Mucosa of descending colon (tissue), 3 donors: ENCODE measurements around the gene DPH6. TPM values are rescaled to one million over a fixed set of nuclear protein-coding genes. Genes with fewer than 3 reads are reported as not detected.
"Not testable (repeated sequence)": the region's sequence is repeated elsewhere in the genome, so short reads cannot be mapped to it uniquely, and the experiment has no call there.

Experiments
- ATAC-seq: fragments of 200-7000 bp; cut with Tn5 transposase; one replicate; pipeline ENCODE4 v1.9.1; 2020; ENCODE audit warnings: mild to moderate bottlenecking, moderate library complexity
- DNase-seq, 3 donors: peaks; one replicate each; pipeline ENCODE4 v3.0.0-alpha.2; 2020
- H3K36me3 ChIP-seq: fragments of 200-600 bp; one replicate; pipeline ENCODE4 v1.8.0; 2021; ENCODE audit warnings: low read depth, mild to moderate bottlenecking
- H3K4me1 ChIP-seq: fragments of 200-600 bp; one replicate; pipeline ENCODE4 v1.8.0; 2021; ENCODE audit warnings: low read depth, mild to moderate bottlenecking
- H3K4me3 ChIP-seq: fragments of 200-600 bp; one replicate; pipeline ENCODE4 v1.8.0; 2021; ENCODE audit warnings: mild to moderate bottlenecking
- H3K9me3 ChIP-seq: fragments of 200-600 bp; one replicate; pipeline ENCODE4 v1.8.0; 2021; ENCODE audit warnings: mild to moderate bottlenecking
- intact Hi-C, 2 donors: fragments of 100-400 bp; cut with DNase I in 1 of 2; cut with micrococcal nuclease in 1 of 2; formaldehyde crosslinking; loops; one replicate each; pipeline versions ENCODE4 v1.11.0 to v1.11.1; 2022; cut with DNase I, micrococcal nuclease
- long read RNA-seq, 2 donors: library from polyadenylated mRNA; unstranded; transcript quantifications; one replicate each; pipeline ENCODE4 v2.0.0, GENCODE V29; 2019 to 2021
- total RNA-seq, 3 donors: library from RNA; stranded (reverse); fragmentation: NEBNext Ultra II Directional in 2 of 3; extraction: Animal tissue kit (Norgen Biotek cat#: 25700) in 2 of 3; gene quantifications; one replicate each; pipeline versions ENCODE4 v1.2.1 to v1.2.4, GENCODE V29; 2021 to 2023
- TF ChIP-seq, protein P1 (sequence below): fragments of 200-600 bp; IDR thresholded peaks from one replicate; pipeline ENCODE4 v1.8.0; 2022; ENCODE audit warnings: antibody characterized with exemption, mild to moderate bottlenecking
- donor health status: DM: no; HTN: no; CAD: no; lungs with moderate emphysema.
- donor health status: DM: no; HTN: no; CAD: no.
- donor health status: DM: no; HTN: yes; CAD: no.

DPH6 gene, protein sequence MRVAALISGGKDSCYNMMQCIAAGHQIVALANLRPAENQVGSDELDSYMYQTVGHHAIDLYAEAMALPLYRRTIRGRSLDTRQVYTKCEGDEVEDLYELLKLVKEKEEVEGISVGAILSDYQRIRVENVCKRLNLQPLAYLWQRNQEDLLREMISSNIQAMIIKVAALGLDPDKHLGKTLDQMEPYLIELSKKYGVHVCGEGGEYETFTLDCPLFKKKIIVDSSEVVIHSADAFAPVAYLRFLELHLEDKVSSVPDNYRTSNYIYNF
- total RNA-seq = 10 to 100 TPM; 16.8 to 23.7 (median 21.2) TPM
- long read RNA-seq, donor 1, partial matches to known transcripts = 1 of 3 reads
- long read RNA-seq, donor 1, other reads (novel, unspliced or antisense) = 1 of 3 reads
- long read RNA-seq, donor 2, transcript DPH6-201 (9 exons, 2,099 nt) = major isoform, 5 of 16 reads
- long read RNA-seq, donor 2, partial matches to known transcripts = 3 of 16 reads
- long read RNA-seq, donor 2, other reads (novel, unspliced or antisense) = 7 of 16 reads

DNA sequence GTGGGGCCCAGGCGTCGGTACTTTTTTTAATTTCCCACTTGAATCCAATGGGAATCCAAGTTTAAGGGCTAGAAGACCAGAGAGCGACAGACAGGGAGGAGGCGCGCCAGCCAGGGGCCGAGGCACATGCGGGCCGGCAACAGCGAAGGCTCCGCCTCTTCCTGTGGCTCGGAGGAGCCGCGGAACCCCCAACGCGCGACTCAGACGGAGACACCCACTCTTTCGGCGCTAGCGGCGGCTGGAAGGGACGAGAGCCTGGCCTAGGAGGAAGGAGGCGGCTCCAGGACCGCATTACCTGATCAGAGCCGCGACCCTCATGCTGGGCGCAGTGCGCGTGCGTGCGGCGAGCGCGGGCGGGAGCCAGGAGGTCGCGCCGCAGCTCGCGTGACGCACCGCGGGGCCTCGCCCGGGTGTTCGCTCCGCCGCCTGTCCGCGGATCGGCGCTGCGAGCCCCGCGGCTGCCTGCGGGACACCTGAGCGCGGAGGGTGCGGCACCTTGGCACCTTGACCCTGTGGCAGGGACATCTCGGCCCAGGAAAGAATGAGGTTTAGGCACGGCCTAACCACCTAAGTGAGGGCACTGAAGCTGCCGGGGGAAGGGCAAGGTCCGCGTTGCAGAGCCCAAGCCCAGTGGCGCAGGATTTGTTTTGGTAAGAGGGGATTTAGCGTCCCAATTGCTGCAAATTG is at the start of gene DPH6:
Gene DPH6 (minus strand): TSS at position 342 of the 687 bp plus-strand sequence. CDS start 24 bp downstream, at position 318.
- Histone ChIP-seq H3K9me3 (no peaks in the 10 kb centered on the region), H3K36me3 (no peaks in the 10 kb centered on the region), H3K4me1 (peaks cover 8% of the 10 kb centered on the region), H3K4me3 (peak within 1 kb of the TSS; percentile 64)
- TF ChIP-seq, protein P1, sequence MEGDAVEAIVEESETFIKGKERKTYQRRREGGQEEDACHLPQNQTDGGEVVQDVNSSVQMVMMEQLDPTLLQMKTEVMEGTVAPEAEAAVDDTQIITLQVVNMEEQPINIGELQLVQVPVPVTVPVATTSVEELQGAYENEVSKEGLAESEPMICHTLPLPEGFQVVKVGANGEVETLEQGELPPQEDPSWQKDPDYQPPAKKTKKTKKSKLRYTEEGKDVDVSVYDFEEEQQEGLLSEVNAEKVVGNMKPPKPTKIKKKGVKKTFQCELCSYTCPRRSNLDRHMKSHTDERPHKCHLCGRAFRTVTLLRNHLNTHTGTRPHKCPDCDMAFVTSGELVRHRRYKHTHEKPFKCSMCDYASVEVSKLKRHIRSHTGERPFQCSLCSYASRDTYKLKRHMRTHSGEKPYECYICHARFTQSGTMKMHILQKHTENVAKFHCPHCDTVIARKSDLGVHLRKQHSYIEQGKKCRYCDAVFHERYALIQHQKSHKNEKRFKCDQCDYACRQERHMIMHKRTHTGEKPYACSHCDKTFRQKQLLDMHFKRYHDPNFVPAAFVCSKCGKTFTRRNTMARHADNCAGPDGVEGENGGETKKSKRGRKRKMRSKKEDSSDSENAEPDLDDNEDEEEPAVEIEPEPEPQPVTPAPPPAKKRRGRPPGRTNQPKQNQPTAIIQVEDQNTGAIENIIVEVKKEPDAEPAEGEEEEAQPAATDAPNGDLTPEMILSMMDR = no peak
- intact Hi-C loops = no loop called here
- DNase-seq = peak; percentile 84 to 90 (median 88)
- ATAC-seq = peak; percentile 94

DNA sequence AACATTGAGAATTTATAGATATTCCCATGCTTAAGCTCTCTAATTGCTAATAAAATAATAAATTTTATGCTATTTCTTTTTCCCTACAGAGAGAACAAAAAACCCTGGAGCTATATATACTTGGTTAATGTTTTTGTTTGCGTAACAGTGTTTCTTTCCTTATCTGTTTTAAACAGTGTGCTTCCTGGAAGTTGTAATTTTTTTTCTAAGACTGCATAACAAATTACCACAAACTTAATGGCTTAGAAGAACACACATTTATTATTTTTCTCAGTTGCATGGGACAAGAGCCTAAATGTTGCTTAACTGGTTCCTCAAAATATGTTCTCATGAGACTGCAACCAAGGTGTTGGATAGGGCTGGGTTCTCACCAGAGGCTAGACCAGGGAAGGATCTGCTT is 49.7 kb upstream of the DPH6 start:
- H3K4me1 ChIP-seq = no peaks in the 10 kb centered on the region
- DNase-seq (no peak), ATAC-seq (no peak)
- TF ChIP-seq, protein P1 = no peak
- no peaks in the 10 kb centered on the region for H3K9me3 ChIP-seq
- no peaks in the 10 kb centered on the region for H3K36me3 ChIP-seq
- intact Hi-C loops = no loop called here
- no peak overlapping the region for H3K4me3 ChIP-seq

DNA sequence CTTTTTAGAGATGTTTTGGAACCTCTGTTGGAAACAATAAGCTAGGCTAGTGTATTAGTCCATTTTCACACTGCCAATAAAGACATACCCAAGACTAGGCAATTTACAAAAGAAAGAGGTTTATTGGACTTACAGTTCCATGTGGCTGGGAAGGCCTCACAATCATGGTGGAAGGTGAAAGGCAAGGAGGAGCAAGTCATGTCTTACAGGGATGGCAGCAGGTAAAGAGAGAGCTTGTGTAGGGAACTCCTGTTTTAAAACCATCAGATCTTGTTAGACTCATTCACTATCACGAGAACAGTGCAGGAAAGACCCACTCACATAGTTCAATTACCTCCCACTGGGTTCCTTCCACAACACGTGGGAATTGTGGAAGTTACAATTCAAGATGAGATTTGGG is 46.0 kb upstream of the DPH6 start:
- ATAC-seq, H3K4me3 ChIP-seq, H3K36me3 ChIP-seq, intact Hi-C loops, H3K4me1 ChIP-seq, H3K9me3 ChIP-seq, DNase-seq: not testable (repeated sequence)

DNA sequence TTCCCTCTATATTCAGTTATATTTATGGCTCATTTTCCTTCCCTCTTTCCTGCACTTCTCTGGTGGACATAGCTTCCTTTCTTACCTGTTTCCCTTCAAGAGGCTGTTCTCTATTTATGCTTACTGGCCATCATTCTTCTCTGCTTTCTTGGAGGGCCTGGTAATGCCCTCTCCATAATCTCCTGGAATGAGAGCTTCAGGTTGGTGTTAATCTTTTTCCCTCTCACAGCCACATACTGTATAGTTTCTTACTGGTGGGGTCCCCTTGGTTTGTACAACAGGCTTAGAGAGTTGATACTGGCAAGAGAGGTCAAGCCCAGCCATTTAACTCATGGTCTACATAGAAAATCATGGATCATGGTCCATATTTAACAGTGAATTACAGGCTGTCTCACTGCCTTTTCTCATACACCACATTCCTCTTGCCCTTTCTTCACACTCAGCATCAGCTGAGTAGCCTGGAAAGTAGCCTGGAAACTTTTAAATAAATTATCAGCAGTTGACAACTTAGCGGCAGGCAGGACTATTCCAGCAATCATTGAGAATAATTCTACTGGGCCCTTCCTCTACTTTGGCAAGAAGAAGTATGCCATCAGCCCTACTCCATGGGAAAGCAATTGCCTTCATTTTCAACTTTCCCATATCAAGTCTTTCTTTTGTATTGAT is 38.0 kb upstream of the DPH6 start:
- intact Hi-C loops = no loop called here
- Histone ChIP-seq H3K9me3 (no peaks in the 10 kb centered on the region), H3K4me3 (no peak overlapping the region), H3K4me1 (no peaks in the 10 kb centered on the region), H3K36me3 (no peaks in the 10 kb centered on the region)
- ATAC-seq (no peak), DNase-seq (no peak)
- TF ChIP-seq, protein P1 = no peak

DNA sequence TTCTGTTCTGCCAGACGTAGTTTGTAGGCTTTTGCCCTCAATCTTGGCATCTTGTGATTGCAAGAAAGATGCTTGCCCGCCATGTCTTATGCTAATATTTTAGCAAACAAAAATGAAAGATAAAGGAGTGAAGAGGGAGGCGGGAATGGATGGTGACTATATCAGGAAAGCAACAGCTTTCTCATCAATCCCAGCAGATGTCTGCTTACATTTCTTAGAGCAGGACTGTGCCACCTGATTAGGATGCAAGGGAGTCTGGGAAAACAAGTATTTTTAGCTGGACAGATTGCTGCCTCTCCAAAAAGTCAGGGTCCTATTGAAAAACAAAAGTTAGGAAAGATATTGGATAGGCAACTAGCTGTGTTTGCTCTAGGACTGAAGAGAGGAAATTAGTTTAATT is 34.6 kb upstream of the DPH6 start:
- TF ChIP-seq, protein P1 = no peak
- no peak for DNase-seq
- intact Hi-C loops = no loop called here
- Histone ChIP-seq H3K9me3 (no peaks in the 10 kb centered on the region), H3K4me3 (no peak overlapping the region), H3K36me3 (no peaks in the 10 kb centered on the region), H3K4me1 (no peaks in the 10 kb centered on the region)
- no peak for ATAC-seq
